ENCODE measurements around the gene HLA-F. TPM values are rescaled to one million over a fixed set of nuclear protein-coding genes. Genes with fewer than 3 reads are reported as not detected.
A peak's percentile ranks its signal among the peaks of the same experiment; 100 is the strongest.

Gene HLA-F
- total RNA-seq, 1 experiment from 2014 or later: 3.8 TPM

DNA sequence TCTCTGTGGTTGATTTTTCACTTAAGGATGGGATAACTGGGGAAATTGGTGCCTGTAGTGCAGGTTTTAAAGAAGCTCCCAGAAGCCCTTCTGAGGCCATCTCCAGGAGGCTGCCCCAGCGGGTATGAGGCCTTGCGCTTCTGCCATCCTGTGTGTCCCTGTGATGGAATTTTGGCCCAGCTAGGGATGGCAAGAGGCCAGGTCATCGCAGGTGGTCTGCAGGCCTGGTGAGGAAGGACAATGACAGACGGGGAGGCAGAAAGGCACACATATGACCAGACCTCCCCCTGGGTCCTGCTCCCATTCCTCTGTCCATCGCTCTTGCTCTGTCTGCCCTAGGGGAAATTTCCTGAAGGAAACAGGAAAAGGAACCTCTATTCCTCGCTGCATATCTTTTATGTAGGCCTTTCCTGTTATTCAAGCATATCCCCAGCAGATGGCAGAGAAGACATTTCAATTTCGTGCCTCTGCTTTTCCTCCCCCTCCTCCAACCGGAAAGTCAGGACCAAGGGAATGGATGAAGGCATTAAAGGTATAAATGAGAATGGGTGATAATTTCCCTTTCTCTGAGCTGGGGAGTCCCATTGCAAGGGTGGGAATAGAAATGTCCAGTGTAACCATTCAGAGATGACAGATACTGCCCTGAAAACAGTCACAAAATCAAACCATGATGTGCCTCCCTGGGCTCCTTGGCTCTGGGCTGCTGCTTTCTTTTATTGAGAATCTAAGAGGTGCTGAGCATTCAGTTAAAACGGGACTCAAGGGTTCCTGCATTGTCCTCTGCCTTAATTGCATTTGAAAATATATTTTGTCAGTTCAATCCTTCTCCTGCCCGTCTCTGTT is 17.6 kb upstream of the HLA-F start:
- Histone ChIP-seq H3K36me3 (replicated peaks; ENCODE audit: control insufficient read depth, insufficient read depth, low read length) (no peaks in the 10 kb centered on the region), H3K27me3 (ENCODE audit: control insufficient read depth, insufficient read depth, low read length) (no peaks in the 10 kb centered on the region; the same call in 1 of the 2 replicates), H3K4me3 (ENCODE audit: insufficient read depth, low read depth, low read length) (no peak overlapping the region)
- DNase-seq: peak; percentile 77

GRCh38 chr6:29708432-29709179 is 14.6 kb upstream of the HLA-F start:
- Histone ChIP-seq H3K36me3 (replicated peaks; ENCODE audit: control insufficient read depth, insufficient read depth, low read length) (no peaks in the 10 kb centered on the region), H3K4me3 (ENCODE audit: insufficient read depth, low read depth, low read length) (no peak overlapping the region), H3K27me3 (ENCODE audit: control insufficient read depth, insufficient read depth, low read length) (no peaks in the 10 kb centered on the region; the same call in 1 of the 2 replicates)
- no peak for DNase-seq

DNA sequence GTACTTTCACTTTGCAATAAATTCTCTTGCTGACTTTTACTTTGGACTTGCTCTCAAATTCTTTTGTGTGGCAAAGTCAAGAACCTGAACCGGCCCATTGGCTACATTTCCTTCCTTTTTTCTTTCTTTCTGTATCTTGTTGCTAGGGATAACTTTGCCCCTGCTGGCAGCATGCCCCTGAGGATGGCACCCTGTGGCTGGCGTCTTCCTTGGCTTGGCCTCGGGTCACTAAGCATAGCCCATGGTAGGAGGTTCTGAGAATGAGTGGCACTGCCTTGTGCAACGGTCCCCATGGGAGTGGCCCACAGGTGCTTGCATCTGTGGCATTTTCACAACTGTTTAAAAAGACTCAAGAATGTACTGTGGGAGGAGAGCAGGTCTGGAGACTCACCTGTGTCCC is 14.0 kb upstream of the HLA-F start:
- Histone ChIP-seq H3K27me3 (ENCODE audit: control insufficient read depth, insufficient read depth, low read length) (no peaks in the 10 kb centered on the region; the same call in 1 of the 2 replicates), H3K4me3 (ENCODE audit: insufficient read depth, low read depth, low read length) (no peak overlapping the region), H3K36me3 (replicated peaks; ENCODE audit: control insufficient read depth, insufficient read depth, low read length) (no peaks in the 10 kb centered on the region)
- DNase-seq: no peak

DNA sequence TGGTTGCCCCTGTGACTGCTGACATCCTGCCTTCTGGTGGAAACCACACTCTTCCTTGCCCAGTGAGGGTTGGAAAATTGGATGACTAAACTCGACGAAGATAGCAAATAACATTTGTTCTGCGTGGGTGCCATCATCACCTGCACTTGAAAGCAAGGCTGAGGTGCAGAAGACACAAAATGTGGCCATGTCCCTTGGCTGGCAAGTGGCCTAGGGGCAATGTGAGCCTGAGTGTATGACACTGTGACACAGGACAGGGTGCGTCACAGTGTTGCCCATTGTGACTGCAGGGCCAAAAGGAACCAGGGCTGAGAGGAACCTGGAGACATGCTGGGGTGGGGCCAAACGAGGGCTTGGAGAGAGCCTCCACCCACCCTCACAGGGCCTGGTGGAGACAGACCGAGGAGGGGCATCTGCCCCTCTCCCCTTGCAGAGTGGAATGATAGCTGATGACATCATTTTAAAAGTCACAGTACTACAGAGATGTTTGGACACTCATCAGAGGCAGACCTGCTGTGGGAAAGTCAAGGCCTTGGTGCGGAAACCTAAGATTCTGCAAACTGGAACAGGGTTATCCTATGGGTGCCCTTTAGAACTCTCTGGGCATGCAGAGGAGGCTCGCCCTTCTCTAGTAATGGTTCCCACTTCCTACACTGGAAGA is 12.8 kb upstream of the HLA-F start:
- no peaks in the 10 kb centered on the region; the same call in 1 of the 2 replicates for H3K27me3 ChIP-seq (ENCODE audit: control insufficient read depth, insufficient read depth, low read length)
- no peak overlapping the region for H3K4me3 ChIP-seq (ENCODE audit: insufficient read depth, low read depth, low read length)
- DNase-seq: no peak
- no peaks in the 10 kb centered on the region for H3K36me3 ChIP-seq (replicated peaks; ENCODE audit: control insufficient read depth, insufficient read depth, low read length)

GRCh38 chr6:29720863-29721262 is 2.4 kb upstream of the HLA-F start:
- peaks cover 42% of the 10 kb centered on the region for H3K27me3 ChIP-seq (ENCODE audit: control insufficient read depth, insufficient read depth, low read length)
- no peaks in the 10 kb centered on the region for H3K36me3 ChIP-seq (replicated peaks; ENCODE audit: control insufficient read depth, insufficient read depth, low read length)
- no peak overlapping the region for H3K4me3 ChIP-seq (ENCODE audit: insufficient read depth, low read depth, low read length)
- peak; percentile 56 for DNase-seq

- no peaks in the 10 kb centered on the region for H3K36me3 ChIP-seq (replicated peaks; ENCODE audit: control insufficient read depth, insufficient read depth, low read length)
- peak; percentile 94 for DNase-seq
- peak overlapping the region; percentile 71 for H3K4me3 ChIP-seq (ENCODE audit: insufficient read depth, low read depth, low read length)
- peaks cover 51% of the 10 kb centered on the region for H3K27me3 ChIP-seq (ENCODE audit: control insufficient read depth, insufficient read depth, low read length)
These were observed 693 bp downstream of the HLA-F start for GRCh38 chr6:29723666-29724588.

DNA sequence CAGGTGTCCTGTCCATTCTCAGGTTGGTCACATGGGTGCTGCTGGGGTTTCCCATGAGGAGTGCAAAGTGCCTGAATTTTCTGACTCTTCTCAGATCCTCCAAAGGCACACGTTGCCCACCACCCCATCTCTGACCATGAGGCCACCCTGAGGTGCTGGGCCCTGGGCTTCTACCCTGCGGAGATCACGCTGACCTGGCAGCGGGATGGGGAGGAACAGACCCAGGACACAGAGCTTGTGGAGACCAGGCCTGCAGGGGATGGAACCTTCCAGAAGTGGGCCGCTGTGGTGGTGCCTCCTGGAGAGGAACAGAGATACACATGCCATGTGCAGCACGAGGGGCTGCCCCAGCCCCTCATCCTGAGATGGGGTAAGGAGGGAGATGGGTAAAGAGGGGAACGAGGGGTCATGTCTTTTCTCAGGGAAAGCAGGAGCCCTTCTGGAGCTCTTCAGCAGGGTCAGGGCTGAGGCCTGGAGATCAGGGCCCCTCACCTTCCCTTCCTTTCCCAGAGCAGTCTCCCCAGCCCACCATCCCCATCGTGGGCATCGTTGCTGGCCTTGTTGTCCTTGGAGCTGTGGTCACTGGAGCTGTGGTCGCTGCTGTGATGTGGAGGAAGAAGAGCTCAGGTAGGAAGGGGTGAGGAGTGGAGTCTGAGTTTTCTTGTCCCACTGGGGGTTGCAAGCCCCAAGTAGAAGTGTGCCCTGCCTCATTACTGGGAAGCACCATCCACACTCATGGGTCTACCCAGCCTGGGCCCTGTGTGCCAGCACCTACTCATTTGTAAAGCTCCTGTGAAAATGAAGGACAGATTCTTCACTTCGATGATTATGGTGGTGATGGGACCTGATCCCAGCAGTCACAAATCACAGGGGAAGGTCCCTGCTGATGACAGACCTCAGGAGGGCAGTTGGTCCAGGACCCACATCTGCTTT is 2.0 kb downstream of the HLA-F start:
- H3K4me3 ChIP-seq (ENCODE audit: insufficient read depth, low read depth, low read length): no peak overlapping the region
- DNase-seq: no peak
- H3K36me3 ChIP-seq (replicated peaks; ENCODE audit: control insufficient read depth, insufficient read depth, low read length): no peaks in the 10 kb centered on the region
- H3K27me3 ChIP-seq (ENCODE audit: control insufficient read depth, insufficient read depth, low read length): peaks cover 51% of the 10 kb centered on the region

DNA sequence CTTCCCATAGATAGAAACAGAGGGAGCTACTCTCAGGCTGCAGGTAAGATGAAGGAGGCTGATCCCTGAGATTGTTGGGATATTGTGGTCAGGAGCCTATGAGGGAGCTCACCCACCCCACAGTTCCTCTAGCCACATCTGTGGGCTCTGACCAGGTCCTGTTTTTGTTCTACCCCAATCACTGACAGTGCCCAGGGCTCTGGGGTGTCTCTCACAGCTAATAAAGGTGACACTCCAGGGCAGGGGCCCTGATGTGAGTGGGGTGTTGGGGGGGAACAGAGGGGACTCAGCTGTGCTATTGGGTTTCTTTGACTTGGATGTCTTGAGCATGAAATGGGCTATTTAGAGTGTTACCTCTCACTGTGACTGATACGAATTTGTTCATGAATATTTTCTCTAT is 2.8 kb downstream of the HLA-F start:
- DNase-seq: no peak
- peaks cover 51% of the 10 kb centered on the region for H3K27me3 ChIP-seq (ENCODE audit: control insufficient read depth, insufficient read depth, low read length)
- H3K36me3 ChIP-seq (replicated peaks; ENCODE audit: control insufficient read depth, insufficient read depth, low read length): no peaks in the 10 kb centered on the region
- H3K4me3 ChIP-seq (ENCODE audit: insufficient read depth, low read depth, low read length): no peak overlapping the region

GRCh38 chr6:29726571-29727194 is 3.4 kb downstream of the HLA-F start:
- Histone ChIP-seq H3K4me3 (ENCODE audit: insufficient read depth, low read depth, low read length) (no peak overlapping the region), H3K36me3 (replicated peaks; ENCODE audit: control insufficient read depth, insufficient read depth, low read length) (no peaks in the 10 kb centered on the region), H3K27me3 (ENCODE audit: control insufficient read depth, insufficient read depth, low read length) (peaks cover 47% of the 10 kb centered on the region)
- no peak for DNase-seq

GRCh38 chr6:29727637-29728036 is 4.4 kb downstream of the HLA-F start:
- Histone ChIP-seq H3K4me3 (ENCODE audit: insufficient read depth, low read depth, low read length) (no peak overlapping the region), H3K36me3 (replicated peaks; ENCODE audit: control insufficient read depth, insufficient read depth, low read length) (no peaks in the 10 kb centered on the region), H3K27me3 (ENCODE audit: control insufficient read depth, insufficient read depth, low read length) (peaks cover 41% of the 10 kb centered on the region)
- DNase-seq: no peak

DNA sequence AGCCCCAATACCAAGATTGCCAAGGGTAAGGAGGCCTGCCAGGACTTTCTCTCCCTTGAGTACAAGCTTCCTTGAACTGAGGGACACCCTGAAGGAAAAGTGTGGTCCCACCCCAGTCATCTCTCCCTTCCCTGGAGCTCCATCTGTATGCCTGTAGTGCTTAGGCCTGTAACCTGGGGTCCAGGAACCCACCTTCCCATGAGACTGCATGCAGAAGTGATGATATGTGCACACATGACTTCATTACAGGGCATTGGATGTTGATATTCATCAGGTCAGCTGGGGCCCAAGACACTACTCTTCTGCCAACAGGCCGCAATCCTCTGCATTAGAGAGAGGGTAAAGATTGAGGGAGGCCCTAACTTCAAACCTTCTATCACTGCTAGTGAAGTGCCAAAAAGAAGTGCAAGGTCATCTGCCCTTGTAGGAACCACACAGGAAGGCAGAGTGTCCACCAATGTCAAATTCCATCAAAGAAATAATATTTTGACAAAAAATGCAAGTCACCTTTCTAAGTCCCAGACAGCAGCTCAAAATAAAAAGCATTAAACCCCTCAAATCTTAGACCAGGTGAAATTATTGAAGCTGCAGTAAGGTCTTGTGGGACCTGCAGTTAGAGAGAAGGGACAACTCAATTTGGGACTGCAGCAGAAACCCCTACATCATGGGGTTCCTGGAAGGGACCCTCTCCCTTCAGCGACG is 5.1 kb downstream of the HLA-F start:
- Histone ChIP-seq H3K4me3 (ENCODE audit: insufficient read depth, low read depth, low read length) (no peak overlapping the region), H3K27me3 (ENCODE audit: control insufficient read depth, insufficient read depth, low read length) (peaks cover 35% of the 10 kb centered on the region), H3K36me3 (replicated peaks; ENCODE audit: control insufficient read depth, insufficient read depth, low read length) (no peaks in the 10 kb centered on the region)
- DNase-seq: no peak

DNA sequence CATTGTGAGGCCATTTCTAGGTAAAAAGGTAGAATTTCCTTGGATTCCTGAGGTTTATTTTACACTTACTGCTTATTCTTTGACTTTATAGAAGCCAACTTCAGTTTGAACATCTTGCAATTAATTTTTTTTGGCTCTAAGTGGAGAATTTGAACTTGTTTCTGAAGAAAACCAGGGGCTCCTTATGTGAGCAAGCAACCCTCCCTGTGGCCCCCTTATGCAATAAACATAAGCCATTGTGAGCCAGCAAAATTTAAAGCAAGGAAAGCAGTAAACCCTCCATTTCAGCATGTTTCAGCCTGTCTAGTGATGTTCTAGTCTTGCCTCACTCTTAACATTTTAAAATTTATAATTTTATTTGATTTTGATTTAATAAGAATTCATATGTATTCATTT is 5.6 kb downstream of the HLA-F start:
- Histone ChIP-seq H3K4me3 (ENCODE audit: insufficient read depth, low read depth, low read length) (no peak overlapping the region), H3K36me3 (replicated peaks; ENCODE audit: control insufficient read depth, insufficient read depth, low read length) (no peaks in the 10 kb centered on the region), H3K27me3 (ENCODE audit: control insufficient read depth, insufficient read depth, low read length) (peaks cover 30% of the 10 kb centered on the region)
- no peak for DNase-seq
